Measurements from ENCODE around the gene SPATA32.
"Not testable (repeated sequence)": the region's sequence is repeated elsewhere in the genome, so short reads cannot be mapped to it uniquely, and the experiment has no call there.

Gene SPATA32

GRCh38 chr17:45256114-45256966, 5.6 kb downstream of the SPATA32 start:
- no peak for DNase-seq (ENCODE audit: low read depth in 2 of 2)

GRCh38 chr17:45255358-45255757, 6.5 kb downstream of the SPATA32 start:
- DNase-seq (ENCODE audit: low read depth in 2 of 2), result no peak
- H3K4me3 ChIP-seq (replicated peaks in 1 of 2; ENCODE audit: low read depth in 2 of 2, low read length in 2 of 2), result no peak overlapping the region
- TF ChIP-seq CTCF (IDR thresholded peaks at IDR 0.05; ENCODE audit: low read depth, low read length), result no peak

More at GRCh38 chr17:45256114-45256966, 5.6 kb downstream of the SPATA32 start:
- no peak overlapping the region for H3K4me3 ChIP-seq (replicated peaks in 1 of 2; ENCODE audit: low read depth in 2 of 2, low read length in 2 of 2)
- no peak for TF ChIP-seq CTCF (IDR thresholded peaks at IDR 0.05; ENCODE audit: low read depth, low read length)

GRCh38 chr17:45253879-45254278, 8.0 kb downstream of the SPATA32 start:
- H3K4me3 ChIP-seq (replicated peaks in 1 of 2; ENCODE audit: low read depth in 2 of 2, low read length in 2 of 2), result no peak overlapping the region
- DNase-seq (ENCODE audit: low read depth in 2 of 2), result no peak
- TF ChIP-seq CTCF (IDR thresholded peaks at IDR 0.05; ENCODE audit: low read depth, low read length), result no peak

- not testable (repeated sequence) for DNase-seq (ENCODE audit: low read depth in 2 of 2); H3K4me3 ChIP-seq (replicated peaks in 1 of 2; ENCODE audit: low read depth in 2 of 2, low read length in 2 of 2)
Measured at GRCh38 chr17:45253237-45253636, 8.7 kb downstream of the SPATA32 start.

GRCh38 chr17:45251931-45252330, 10.0 kb downstream of the SPATA32 start:
- no peak for TF ChIP-seq CTCF (IDR thresholded peaks at IDR 0.05; ENCODE audit: low read depth, low read length)
- H3K4me3 ChIP-seq (replicated peaks in 1 of 2; ENCODE audit: low read depth in 2 of 2, low read length in 2 of 2), result no peak overlapping the region
- DNase-seq (ENCODE audit: low read depth in 2 of 2), result no peak

- no peak for TF ChIP-seq CTCF (IDR thresholded peaks at IDR 0.05; ENCODE audit: low read depth, low read length)
- no peak for DNase-seq (ENCODE audit: low read depth in 2 of 2)
- peak overlapping the region; percentile 51 to 59 for H3K4me3 ChIP-seq (replicated peaks in 1 of 2; ENCODE audit: low read depth in 2 of 2, low read length in 2 of 2)
Measured at GRCh38 chr17:45248132-45248957, 13.5 kb downstream of the SPATA32 start.
